Nephron (organoid): ENCODE data around the gene LEMD2.

Experiments
- H3K27ac Mint-ChIP-seq, 3 experiments: 2 replicates each; pipeline ENCODE4 v1.8.0; 2020; ENCODE audit warnings: mixed read lengths in 3 of 3, mild to moderate bottlenecking in 2 of 3, moderate library complexity in 1 of 3
- H3K27me3 Mint-ChIP-seq: 2 replicates; pipeline ENCODE4 v1.8.0; 2021; ENCODE audit warnings: low read depth, mild to moderate bottlenecking, moderate library complexity, mixed read lengths
- H3K36me3 Mint-ChIP-seq: 2 replicates; pipeline ENCODE4 v1.8.0; 2020; ENCODE audit warnings: low read depth, mixed read lengths
- H3K4me1 Mint-ChIP-seq: 2 replicates; pipeline ENCODE4 v1.8.0; 2020; ENCODE audit warnings: mixed read lengths
- H3K4me3 Mint-ChIP-seq, 3 experiments: 2 replicates each; pipeline ENCODE4 v1.8.0; 2020; ENCODE audit warnings: mild to moderate bottlenecking in 3 of 3, mixed read lengths in 3 of 3, moderate library complexity in 2 of 3
- H3K9me3 Mint-ChIP-seq: 2 replicates; pipeline ENCODE4 v1.8.0; 2020; ENCODE audit warnings: mixed read lengths
- TF ChIP-seq, protein P1 (sequence below), 3 experiments: fragments of 200-600 bp; sonication (generic); IDR thresholded peaks; one replicate each; pipeline ENCODE4 v1.5.0; 2021; ENCODE audit warnings: antibody characterized with exemption in 3 of 3; ENCODE audit not compliant: unreplicated experiment in 3 of 3

LEMD2 gene

DNA sequence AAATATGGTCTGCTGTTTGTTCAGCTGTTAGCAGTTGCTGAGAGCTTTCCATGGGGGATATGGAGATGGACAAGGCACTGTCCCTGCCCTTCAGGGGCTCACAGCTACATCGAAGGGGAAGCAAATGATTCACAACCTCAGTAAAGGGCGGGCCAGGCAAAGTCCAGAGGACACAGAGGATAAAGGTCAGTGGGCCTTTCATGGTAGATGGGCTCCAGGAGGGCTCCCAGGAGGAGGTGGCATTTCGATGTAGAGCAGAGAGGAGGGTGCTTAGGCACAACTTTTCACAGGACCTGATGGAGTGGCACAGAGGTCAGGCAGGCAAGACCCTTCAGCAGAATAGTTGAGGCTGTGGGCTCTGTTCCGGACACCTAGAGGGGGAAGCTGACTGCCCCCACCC is 30.1 kb upstream of the LEMD2 start:
- Mint-ChIP-seq H3K9me3 (no peaks in the 10 kb centered on the region), H3K27me3 (peaks cover 36% of the 10 kb centered on the region), H3K4me3 (no peak overlapping the region), H3K4me1 (peaks cover 9% of the 10 kb centered on the region), H3K36me3 (no peaks in the 10 kb centered on the region), H3K27ac (no peak overlapping the region)
- TF ChIP-seq, protein P1, sequence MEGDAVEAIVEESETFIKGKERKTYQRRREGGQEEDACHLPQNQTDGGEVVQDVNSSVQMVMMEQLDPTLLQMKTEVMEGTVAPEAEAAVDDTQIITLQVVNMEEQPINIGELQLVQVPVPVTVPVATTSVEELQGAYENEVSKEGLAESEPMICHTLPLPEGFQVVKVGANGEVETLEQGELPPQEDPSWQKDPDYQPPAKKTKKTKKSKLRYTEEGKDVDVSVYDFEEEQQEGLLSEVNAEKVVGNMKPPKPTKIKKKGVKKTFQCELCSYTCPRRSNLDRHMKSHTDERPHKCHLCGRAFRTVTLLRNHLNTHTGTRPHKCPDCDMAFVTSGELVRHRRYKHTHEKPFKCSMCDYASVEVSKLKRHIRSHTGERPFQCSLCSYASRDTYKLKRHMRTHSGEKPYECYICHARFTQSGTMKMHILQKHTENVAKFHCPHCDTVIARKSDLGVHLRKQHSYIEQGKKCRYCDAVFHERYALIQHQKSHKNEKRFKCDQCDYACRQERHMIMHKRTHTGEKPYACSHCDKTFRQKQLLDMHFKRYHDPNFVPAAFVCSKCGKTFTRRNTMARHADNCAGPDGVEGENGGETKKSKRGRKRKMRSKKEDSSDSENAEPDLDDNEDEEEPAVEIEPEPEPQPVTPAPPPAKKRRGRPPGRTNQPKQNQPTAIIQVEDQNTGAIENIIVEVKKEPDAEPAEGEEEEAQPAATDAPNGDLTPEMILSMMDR (IDR thresholded peaks at IDR 0.05; ENCODE audit: unreplicated experiment in 3 of 3): no peak

DNA sequence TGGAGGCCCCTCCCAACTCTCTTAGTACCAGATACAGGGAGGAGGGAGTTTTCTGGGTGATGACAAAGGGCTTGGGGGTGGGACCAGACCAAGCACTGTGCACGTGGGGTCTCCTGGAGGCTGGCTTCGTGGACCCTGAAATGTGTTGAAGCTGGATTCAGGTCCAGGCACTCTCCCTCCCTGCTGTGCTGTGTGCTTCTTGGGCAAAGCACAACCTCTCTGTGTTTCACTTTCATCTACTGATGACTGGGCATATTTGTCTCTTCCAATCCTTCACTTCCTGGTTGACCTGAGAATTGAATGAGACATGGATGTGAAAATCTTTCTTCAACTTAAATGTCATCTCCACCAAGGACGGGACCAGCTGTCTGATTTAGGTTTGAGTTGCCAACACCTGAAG is 29.4 kb upstream of the LEMD2 start:
- Mint-ChIP-seq H3K9me3 (no peaks in the 10 kb centered on the region), H3K27me3 (peaks cover 44% of the 10 kb centered on the region), H3K36me3 (no peaks in the 10 kb centered on the region), H3K27ac (no peak overlapping the region), H3K4me3 (no peak overlapping the region), H3K4me1 (peaks cover 7% of the 10 kb centered on the region)
- TF ChIP-seq, protein P1 (IDR thresholded peaks at IDR 0.05; ENCODE audit: unreplicated experiment in 3 of 3): no peak

DNA sequence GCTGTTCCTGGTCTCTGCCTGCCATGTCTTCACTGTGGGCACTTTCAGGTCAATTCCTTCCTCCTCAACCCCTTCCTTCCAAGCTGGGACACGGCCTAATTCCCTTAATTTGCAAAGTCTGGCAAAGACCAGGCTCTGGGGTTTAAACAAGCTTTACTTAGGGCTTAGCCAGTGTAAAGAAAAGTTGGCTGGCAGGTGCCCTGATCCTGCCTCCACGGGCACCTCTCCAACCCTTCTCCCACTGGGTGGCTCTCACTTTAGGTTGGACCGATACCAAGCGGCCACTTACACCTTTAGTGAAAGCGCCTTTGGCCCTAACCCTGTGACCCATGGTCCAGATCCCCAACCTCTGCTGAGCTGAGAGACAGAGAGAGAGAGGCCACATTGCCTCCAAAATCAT is 28.6 kb upstream of the LEMD2 start:
- TF ChIP-seq, protein P1 (IDR thresholded peaks at IDR 0.05; ENCODE audit: unreplicated experiment in 3 of 3): no peak
- Mint-ChIP-seq H3K27ac (no peak overlapping the region), H3K36me3 (no peaks in the 10 kb centered on the region), H3K4me1 (peaks cover 12% of the 10 kb centered on the region), H3K4me3 (no peak overlapping the region), H3K9me3 (no peaks in the 10 kb centered on the region), H3K27me3 (peaks cover 49% of the 10 kb centered on the region)

DNA sequence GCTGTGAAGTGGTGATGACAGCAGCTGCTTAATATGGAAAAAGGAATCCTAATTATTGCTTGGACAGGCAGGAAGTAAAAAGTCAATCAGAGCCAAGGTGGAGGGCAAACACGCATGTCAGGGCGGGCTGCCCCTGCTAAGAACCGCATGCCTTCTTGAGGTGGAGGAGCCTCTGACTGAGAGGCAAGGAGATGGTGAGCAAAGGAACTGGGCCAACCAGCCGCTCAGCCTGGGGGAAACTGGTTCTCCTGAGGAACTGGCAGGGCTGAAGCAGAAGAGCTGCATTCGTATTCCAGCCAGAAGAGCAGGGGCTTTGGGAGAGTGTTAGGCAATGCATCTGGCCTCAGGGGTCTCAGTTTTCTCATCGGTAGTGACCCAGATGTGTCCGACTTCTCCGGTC is 28.0 kb upstream of the LEMD2 start:
- Mint-ChIP-seq H3K4me3 (no peak overlapping the region), H3K4me1 (peaks cover 14% of the 10 kb centered on the region), H3K36me3 (no peaks in the 10 kb centered on the region), H3K27me3 (peaks cover 54% of the 10 kb centered on the region), H3K27ac (no peak overlapping the region), H3K9me3 (no peaks in the 10 kb centered on the region)
- TF ChIP-seq, protein P1 (IDR thresholded peaks at IDR 0.05; ENCODE audit: unreplicated experiment in 3 of 3): no peak

DNA sequence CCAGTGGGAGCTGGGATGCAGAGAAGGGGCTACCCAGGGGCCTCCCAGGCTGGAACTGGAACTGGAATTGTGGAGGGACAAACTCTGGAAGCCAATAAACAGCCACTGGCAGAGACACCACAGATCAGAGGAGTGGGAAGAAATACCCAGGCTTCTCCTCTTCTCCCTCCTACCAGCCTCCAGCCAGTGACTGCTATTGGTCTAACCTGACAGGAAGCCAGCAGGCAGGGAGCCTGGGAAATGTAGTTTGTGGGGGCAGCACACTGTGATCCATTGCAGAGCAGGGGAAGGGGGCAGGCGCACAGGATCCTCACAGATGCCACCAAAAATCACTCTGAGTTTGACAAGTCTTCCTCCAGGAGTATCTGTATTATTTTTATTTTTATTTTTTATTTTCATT is 26.9 kb upstream of the LEMD2 start:
- Mint-ChIP-seq H3K27ac (no peak overlapping the region), H3K36me3 (no peaks in the 10 kb centered on the region), H3K4me1 (peaks cover 14% of the 10 kb centered on the region), H3K9me3 (no peaks in the 10 kb centered on the region), H3K27me3 (peaks cover 55% of the 10 kb centered on the region), H3K4me3 (no peak overlapping the region)
- TF ChIP-seq, protein P1 (IDR thresholded peaks at IDR 0.05; ENCODE audit: unreplicated experiment in 3 of 3): no peak
